Thyroid gland (tissue), 4 donors: ENCODE measurements around the gene CCDC71L.

Experiments used
- POLR2A ChIP-seq, 2 donors: fragments of 450-650 bp; IDR thresholded peaks; one replicate each; pipeline ENCODE4 v1.6.1; 2017; ENCODE audit warnings: antibody characterized with exemption in 2 of 2, mild to moderate bottlenecking in 2 of 2, moderate library complexity in 1 of 2
- TF ChIP-seq, protein P1 (sequence below), 6 experiments: fragments of 200-600 bp in 3 of 6; fragments of 450-650 bp in 3 of 6; sonication (generic) in 3 of 6; IDR thresholded peaks; one replicate each; pipeline ENCODE4 v1.5.1; 2016 to 2019; ENCODE audit warnings: antibody characterized with exemption in 6 of 6, mild to moderate bottlenecking in 2 of 6, inconsistent platforms in 1 of 6, moderate library complexity in 1 of 6

DNA sequence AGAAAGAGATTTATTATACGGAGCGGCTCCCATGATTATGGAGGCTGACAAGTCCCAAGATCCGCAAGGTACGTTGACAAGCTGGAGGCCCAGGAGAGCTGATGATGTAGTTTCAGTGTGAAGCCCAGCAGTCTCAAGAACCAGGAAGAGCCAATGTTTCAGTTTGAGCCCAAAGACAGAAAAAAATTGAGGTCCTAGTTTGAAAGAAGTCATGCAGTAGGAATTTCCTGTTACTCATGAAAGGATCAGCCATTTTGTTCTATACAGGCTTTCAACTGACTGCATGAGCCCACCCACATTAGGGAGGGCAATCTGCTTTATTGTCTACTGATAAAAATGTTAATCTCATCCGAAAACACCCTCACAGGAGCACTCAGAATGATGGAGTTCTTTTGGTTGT lies 51.5 kb downstream of the CCDC71L start:
- TF ChIP-seq, protein P1, sequence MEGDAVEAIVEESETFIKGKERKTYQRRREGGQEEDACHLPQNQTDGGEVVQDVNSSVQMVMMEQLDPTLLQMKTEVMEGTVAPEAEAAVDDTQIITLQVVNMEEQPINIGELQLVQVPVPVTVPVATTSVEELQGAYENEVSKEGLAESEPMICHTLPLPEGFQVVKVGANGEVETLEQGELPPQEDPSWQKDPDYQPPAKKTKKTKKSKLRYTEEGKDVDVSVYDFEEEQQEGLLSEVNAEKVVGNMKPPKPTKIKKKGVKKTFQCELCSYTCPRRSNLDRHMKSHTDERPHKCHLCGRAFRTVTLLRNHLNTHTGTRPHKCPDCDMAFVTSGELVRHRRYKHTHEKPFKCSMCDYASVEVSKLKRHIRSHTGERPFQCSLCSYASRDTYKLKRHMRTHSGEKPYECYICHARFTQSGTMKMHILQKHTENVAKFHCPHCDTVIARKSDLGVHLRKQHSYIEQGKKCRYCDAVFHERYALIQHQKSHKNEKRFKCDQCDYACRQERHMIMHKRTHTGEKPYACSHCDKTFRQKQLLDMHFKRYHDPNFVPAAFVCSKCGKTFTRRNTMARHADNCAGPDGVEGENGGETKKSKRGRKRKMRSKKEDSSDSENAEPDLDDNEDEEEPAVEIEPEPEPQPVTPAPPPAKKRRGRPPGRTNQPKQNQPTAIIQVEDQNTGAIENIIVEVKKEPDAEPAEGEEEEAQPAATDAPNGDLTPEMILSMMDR (IDR thresholded peaks at IDR 0.05) = no peak
- no peak for TF ChIP-seq POLR2A (IDR thresholded peaks at IDR 0.05)
